Fibroblast of pulmonary artery (primary cell): ENCODE results near the gene PLRG1.
A peak's percentile ranks its signal among the peaks of the same experiment; 100 is the strongest.
"Not testable (repeated sequence)": the region's sequence is repeated elsewhere in the genome, so short reads cannot be mapped to it uniquely, and the experiment has no call there.

Source experiments
- DNase-seq: peaks from one replicate; pipeline ENCODE4 v3.0.0-alpha.2; 2010; ENCODE audit warnings: low read depth
- H3K4me3 ChIP-seq: replicated peaks from 2 replicates; pipeline ENCODE4 v1.5.1; 2011; ENCODE audit warnings: low read depth, mild to moderate bottlenecking, control low read depth, low read length, moderate library complexity
- TF ChIP-seq, protein P1 (sequence below): IDR thresholded peaks from 2 replicates; pipeline ENCODE4 v1.5.1; 2011; ENCODE audit warnings: mild to moderate bottlenecking, control low read depth, low read length, inconsistent platforms; ENCODE audit errors: missing control alignments

Gene PLRG1

DNA sequence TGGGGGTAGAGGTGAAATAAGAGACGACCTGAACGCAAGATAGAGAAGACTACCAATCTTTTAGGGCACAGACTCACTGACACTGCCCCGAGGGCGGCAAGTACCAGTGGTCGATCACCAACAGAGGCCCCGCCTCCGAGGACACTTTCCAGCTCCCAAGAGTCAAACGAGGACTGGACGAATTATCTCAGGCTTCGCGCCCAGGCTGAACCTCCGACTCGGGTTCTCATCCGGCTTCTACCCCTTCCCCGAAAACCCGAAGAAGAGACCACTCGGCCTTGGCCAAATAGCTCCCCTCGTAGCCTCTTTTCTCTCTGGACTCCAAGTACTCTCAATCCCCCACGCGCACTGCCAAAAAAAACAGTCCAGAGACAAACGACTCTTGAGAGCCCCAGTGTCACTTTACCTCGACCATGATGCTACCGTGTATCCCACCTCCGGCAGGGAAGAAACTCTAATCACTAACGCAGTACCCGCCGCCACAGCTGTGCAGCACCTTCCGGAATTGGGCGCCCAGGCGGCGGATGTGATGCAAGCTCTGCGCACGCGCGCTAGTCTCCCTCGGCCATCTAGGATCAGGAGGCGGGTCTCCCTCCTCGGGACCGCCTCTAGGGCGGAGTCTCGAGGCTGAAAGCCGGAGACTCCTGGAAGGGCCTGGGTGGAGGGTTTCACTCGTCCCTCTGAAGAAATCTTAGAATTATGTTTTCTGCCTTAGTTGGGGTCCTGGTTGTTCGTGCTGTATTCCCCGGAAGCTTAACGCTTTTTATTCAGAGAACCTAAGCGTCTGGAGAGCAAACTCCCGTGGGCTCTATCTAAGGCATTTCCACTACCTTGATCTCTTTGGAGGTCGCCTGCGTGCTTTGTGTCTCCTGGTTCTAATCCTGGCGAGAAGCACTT lies at the start of gene PLRG1:
Gene PLRG1 (minus strand): TSS at position 507 of the 897 bp plus-strand sequence. CDS start 92 bp downstream, at position 415.
- TF ChIP-seq, protein P1, sequence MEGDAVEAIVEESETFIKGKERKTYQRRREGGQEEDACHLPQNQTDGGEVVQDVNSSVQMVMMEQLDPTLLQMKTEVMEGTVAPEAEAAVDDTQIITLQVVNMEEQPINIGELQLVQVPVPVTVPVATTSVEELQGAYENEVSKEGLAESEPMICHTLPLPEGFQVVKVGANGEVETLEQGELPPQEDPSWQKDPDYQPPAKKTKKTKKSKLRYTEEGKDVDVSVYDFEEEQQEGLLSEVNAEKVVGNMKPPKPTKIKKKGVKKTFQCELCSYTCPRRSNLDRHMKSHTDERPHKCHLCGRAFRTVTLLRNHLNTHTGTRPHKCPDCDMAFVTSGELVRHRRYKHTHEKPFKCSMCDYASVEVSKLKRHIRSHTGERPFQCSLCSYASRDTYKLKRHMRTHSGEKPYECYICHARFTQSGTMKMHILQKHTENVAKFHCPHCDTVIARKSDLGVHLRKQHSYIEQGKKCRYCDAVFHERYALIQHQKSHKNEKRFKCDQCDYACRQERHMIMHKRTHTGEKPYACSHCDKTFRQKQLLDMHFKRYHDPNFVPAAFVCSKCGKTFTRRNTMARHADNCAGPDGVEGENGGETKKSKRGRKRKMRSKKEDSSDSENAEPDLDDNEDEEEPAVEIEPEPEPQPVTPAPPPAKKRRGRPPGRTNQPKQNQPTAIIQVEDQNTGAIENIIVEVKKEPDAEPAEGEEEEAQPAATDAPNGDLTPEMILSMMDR = no peak
- DNase-seq = peak; percentile 95
- H3K4me3 ChIP-seq = peak within 1 kb of the TSS; percentile 74

DNA sequence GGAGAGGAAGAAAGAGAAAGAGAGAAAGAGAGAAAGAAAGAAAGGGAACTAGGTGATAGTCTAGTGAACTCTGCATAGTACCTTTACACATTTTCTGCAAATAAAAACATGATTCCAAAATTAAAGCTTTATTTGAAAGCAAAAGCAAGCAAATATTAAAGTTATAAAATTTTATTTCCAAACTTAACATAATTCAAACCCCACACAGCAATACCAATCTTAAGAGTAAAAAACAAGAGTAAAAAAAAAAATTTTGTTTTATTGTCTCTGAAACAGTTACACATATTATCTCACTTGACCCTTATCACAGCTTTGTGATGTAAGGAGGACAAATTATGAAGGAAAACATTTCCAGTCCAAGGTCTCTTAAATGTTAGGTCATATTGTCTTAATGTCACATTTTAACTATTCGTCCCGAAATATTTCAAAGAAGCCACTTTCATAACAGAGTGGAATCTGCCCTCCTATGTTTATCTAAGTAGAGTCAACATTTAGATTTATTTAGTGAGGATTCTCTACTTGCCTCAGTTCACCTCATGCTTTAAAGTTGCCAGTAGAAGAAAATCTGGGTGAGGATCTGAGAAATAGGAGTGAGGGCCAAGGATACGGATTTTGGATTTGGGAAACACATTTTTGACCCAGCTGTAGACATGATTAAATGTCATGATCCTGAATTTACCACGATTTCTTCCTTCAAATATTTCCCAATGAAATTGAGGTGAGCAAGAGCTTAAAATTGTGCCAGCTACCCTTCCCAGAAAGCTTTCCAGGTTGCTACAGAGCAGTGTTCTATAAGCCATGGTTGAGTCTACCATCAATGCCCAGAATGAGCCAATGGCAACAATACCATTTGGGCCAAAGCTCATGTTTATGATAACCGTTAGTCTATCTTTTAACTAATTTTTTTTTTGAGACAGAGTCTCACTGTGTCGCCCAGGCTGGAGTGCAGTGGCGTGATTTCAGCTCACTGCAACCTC lies 47.9 kb upstream of the PLRG1 start:
- TF ChIP-seq, protein P1 = no peak
- H3K4me3 ChIP-seq = no peak overlapping the region
- no peak for DNase-seq

DNA sequence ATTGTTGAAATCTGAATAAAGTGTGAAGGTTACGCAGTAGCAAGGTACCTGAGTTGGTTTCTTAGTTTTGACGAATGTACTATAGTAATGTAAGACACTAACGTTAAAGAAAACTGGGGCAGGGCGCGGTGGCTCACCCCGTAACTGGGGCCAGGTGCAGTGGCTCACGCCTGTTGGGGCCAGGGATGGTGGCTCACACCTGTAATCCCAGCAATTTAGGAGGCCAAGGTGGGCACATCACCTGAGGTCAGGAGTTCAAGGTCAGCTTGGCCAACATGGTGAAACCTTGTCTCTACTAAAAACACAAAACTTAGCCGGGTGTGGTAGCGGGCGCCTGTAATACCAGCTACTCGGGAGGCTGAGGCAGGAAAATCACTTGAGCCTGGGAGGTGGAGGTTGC lies 47.1 kb upstream of the PLRG1 start:
- H3K4me3 ChIP-seq, DNase-seq: not testable (repeated sequence)

DNA sequence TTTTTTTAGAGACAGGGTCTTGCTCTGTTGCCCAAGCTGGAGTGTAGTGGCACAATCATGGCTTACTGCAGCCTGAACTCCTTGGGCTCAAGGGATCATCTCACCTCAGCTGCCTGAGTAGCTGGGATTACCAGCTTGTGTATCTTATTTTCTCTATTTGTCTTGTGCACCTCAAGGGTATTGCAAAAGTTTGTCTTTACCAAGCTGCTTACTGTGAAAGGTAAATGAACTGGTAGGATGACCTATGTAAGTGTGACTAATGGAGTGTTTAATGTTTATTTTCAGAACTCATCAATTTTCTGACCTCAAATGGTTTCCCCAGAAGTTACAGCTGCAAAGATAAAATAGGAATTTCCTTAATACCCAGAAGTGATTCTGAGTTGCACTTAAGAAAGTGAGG lies 45.6 kb upstream of the PLRG1 start:
- peak; percentile 18 for DNase-seq
- H3K4me3 ChIP-seq = no peak overlapping the region
- TF ChIP-seq, protein P1 = no peak

DNA sequence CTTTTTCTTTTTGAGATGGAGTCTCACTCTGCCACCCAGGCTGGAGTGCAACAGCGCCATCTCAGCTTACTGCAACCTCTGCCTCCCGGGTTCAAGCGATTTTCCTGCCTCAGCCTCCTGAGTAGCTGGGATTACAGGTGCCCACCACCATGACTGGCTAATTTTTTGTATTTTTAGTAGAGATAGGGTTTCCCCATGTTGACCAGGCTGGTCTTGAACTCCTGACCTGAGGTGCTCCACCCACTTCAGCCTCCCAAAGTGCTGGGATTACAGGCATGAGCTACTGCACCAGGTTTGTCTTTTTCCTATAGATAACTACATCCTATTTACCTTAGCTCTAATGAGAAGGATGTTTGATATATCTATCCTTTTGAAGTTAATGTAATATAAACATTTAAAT lies 44.1 kb upstream of the PLRG1 start:
- H3K4me3 ChIP-seq, DNase-seq: not testable (repeated sequence)

DNA sequence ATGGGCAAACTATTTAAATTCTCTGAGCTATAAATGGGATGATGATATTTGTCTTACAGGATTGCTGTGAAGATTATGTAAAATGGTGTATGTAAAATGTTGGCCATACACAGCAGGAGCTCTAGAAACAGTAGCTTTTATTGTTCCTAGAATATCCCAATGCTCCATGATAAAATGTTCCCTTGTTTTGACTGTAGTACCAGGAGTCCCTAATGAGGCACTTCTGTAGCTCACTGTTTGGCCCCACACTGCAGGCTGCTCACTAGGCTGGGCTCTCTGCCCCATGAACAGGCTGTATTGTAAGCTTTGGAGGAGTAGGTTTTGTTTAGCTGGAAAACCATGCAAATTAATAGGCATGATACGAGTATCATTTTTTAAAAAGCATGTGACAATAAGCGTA lies 43.7 kb upstream of the PLRG1 start:
- DNase-seq = no peak
- TF ChIP-seq, protein P1 = no peak
- no peak overlapping the region for H3K4me3 ChIP-seq

DNA sequence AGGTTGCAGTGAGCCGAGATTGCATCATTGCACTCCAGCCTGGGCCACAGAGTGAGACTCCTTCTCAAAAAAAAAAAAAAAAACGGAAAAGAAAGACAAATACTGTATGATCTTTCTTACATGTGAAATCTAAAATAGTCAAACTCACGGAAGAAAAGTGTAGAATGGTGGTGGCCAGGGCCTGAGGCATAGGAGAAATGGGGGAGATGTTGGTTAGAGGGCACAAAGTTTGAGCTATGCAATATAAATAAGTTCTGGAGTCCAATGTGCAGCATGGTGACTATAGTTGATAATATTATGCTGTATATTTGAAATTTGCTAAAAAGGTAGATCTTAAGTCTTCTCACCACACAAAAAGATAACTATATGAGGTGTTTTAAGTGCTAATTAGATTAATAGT lies 41.7 kb upstream of the PLRG1 start:
- H3K4me3 ChIP-seq = no peak overlapping the region
- TF ChIP-seq, protein P1 = no peak
- no peak for DNase-seq
